ENCODE results near the gene SERP2.

DNA sequence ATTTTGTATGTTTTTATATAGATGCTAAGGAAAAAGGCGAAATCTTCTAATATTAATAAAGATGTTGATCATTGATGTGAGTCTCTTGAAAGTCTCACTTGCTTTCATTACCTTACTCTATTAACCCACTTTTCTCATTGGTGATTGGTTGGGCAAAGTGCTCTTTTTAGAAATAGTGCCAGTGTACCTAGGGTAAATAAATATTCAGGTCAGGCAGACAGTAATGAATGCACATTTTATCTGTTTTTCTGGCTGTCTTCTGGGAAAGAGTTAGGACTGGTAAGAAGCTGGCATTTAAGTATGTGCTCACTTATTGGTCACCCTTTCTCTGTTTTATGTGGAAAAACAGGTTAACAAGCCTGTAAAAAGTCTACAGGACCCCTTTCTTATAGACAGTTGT is 11.2 kb downstream of the SERP2 start:
- TF ChIP-seq, protein P1, sequence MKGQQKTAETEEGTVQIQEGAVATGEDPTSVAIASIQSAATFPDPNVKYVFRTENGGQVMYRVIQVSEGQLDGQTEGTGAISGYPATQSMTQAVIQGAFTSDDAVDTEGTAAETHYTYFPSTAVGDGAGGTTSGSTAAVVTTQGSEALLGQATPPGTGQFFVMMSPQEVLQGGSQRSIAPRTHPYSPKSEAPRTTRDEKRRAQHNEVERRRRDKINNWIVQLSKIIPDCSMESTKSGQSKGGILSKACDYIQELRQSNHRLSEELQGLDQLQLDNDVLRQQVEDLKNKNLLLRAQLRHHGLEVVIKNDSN (CRISPR knock-in tag; IDR thresholded peaks at IDR 0.05): no peak
- TF ChIP-seq, protein P2, sequence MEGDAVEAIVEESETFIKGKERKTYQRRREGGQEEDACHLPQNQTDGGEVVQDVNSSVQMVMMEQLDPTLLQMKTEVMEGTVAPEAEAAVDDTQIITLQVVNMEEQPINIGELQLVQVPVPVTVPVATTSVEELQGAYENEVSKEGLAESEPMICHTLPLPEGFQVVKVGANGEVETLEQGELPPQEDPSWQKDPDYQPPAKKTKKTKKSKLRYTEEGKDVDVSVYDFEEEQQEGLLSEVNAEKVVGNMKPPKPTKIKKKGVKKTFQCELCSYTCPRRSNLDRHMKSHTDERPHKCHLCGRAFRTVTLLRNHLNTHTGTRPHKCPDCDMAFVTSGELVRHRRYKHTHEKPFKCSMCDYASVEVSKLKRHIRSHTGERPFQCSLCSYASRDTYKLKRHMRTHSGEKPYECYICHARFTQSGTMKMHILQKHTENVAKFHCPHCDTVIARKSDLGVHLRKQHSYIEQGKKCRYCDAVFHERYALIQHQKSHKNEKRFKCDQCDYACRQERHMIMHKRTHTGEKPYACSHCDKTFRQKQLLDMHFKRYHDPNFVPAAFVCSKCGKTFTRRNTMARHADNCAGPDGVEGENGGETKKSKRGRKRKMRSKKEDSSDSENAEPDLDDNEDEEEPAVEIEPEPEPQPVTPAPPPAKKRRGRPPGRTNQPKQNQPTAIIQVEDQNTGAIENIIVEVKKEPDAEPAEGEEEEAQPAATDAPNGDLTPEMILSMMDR (IDR thresholded peaks at IDR 0.05 in 2 of 3, conservative IDR thresholded peaks at IDR 0.05 in 1 of 3; ENCODE audit: insufficient read depth in 2 of 3, low read depth in 1 of 3, low read length in 3 of 3): no peak
- TF ChIP-seq ZNF778 (CRISPR knock-in tag; IDR thresholded peaks at IDR 0.05): no peak
- TF ChIP-seq, protein P3, sequence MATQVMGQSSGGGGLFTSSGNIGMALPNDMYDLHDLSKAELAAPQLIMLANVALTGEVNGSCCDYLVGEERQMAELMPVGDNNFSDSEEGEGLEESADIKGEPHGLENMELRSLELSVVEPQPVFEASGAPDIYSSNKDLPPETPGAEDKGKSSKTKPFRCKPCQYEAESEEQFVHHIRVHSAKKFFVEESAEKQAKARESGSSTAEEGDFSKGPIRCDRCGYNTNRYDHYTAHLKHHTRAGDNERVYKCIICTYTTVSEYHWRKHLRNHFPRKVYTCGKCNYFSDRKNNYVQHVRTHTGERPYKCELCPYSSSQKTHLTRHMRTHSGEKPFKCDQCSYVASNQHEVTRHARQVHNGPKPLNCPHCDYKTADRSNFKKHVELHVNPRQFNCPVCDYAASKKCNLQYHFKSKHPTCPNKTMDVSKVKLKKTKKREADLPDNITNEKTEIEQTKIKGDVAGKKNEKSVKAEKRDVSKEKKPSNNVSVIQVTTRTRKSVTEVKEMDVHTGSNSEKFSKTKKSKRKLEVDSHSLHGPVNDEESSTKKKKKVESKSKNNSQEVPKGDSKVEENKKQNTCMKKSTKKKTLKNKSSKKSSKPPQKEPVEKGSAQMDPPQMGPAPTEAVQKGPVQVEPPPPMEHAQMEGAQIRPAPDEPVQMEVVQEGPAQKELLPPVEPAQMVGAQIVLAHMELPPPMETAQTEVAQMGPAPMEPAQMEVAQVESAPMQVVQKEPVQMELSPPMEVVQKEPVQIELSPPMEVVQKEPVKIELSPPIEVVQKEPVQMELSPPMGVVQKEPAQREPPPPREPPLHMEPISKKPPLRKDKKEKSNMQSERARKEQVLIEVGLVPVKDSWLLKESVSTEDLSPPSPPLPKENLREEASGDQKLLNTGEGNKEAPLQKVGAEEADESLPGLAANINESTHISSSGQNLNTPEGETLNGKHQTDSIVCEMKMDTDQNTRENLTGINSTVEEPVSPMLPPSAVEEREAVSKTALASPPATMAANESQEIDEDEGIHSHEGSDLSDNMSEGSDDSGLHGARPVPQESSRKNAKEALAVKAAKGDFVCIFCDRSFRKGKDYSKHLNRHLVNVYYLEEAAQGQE (IDR thresholded peaks at IDR 0.05; ENCODE audit: borderline replicate concordance): no peak
- TF ChIP-seq, protein P3 (CRISPR knock-in tag; IDR thresholded peaks at IDR 0.05; ENCODE audit: low read depth): no peak
- no peak for TF ChIP-seq BCL6 (CRISPR knock-in tag; IDR thresholded peaks at IDR 0.05)
- TF ChIP-seq, protein P4, sequence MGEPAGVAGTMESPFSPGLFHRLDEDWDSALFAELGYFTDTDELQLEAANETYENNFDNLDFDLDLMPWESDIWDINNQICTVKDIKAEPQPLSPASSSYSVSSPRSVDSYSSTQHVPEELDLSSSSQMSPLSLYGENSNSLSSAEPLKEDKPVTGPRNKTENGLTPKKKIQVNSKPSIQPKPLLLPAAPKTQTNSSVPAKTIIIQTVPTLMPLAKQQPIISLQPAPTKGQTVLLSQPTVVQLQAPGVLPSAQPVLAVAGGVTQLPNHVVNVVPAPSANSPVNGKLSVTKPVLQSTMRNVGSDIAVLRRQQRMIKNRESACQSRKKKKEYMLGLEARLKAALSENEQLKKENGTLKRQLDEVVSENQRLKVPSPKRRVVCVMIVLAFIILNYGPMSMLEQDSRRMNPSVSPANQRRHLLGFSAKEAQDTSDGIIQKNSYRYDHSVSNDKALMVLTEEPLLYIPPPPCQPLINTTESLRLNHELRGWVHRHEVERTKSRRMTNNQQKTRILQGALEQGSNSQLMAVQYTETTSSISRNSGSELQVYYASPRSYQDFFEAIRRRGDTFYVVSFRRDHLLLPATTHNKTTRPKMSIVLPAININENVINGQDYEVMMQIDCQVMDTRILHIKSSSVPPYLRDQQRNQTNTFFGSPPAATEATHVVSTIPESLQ (CRISPR knock-in tag; IDR thresholded peaks at IDR 0.05): no peak
- no peak for TF ChIP-seq ZNF274 (IDR thresholded peaks at IDR 0.05; ENCODE audit: borderline replicate concordance, low read depth, low read length)
- TF ChIP-seq ZNF431 (CRISPR knock-in tag; IDR thresholded peaks at IDR 0.05): no peak
- TF ChIP-seq, protein P5, sequence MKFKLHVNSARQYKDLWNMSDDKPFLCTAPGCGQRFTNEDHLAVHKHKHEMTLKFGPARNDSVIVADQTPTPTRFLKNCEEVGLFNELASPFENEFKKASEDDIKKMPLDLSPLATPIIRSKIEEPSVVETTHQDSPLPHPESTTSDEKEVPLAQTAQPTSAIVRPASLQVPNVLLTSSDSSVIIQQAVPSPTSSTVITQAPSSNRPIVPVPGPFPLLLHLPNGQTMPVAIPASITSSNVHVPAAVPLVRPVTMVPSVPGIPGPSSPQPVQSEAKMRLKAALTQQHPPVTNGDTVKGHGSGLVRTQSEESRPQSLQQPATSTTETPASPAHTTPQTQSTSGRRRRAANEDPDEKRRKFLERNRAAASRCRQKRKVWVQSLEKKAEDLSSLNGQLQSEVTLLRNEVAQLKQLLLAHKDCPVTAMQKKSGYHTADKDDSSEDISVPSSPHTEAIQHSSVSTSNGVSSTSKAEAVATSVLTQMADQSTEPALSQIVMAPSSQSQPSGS (CRISPR knock-in tag; IDR thresholded peaks at IDR 0.05): no peak
- TF ChIP-seq TAF1 (IDR thresholded peaks at IDR 0.05; ENCODE audit: control insufficient read depth, extremely low read depth, insufficient read depth, low read length, severe bottlenecking): no peak
- TF ChIP-seq, protein P6, sequence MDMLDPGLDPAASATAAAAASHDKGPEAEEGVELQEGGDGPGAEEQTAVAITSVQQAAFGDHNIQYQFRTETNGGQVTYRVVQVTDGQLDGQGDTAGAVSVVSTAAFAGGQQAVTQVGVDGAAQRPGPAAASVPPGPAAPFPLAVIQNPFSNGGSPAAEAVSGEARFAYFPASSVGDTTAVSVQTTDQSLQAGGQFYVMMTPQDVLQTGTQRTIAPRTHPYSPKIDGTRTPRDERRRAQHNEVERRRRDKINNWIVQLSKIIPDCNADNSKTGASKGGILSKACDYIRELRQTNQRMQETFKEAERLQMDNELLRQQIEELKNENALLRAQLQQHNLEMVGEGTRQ (CRISPR knock-in tag; IDR thresholded peaks at IDR 0.05): no peak
- TF ChIP-seq, protein P7, sequence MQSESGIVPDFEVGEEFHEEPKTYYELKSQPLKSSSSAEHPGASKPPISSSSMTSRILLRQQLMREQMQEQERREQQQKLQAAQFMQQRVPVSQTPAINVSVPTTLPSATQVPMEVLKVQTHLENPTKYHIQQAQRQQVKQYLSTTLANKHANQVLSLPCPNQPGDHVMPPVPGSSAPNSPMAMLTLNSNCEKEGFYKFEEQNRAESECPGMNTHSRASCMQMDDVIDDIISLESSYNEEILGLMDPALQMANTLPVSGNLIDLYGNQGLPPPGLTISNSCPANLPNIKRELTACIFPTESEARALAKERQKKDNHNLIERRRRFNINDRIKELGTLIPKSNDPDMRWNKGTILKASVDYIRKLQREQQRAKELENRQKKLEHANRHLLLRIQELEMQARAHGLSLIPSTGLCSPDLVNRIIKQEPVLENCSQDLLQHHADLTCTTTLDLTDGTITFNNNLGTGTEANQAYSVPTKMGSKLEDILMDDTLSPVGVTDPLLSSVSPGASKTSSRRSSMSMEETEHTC (IDR thresholded peaks at IDR 0.05): no peak
- no peak for TF ChIP-seq DNMT1 (IDR thresholded peaks at IDR 0.05)
- no peak for TF ChIP-seq HOXB6 (CRISPR knock-in tag; IDR thresholded peaks at IDR 0.05; ENCODE audit: borderline replicate concordance)

All from K562 (cell line).